ENCODE data around the gene JOSD1. TPM values are rescaled to one million over a fixed set of nuclear protein-coding genes. Genes with fewer than 3 reads are reported as not detected.
A peak's percentile ranks its signal among the peaks of the same experiment; 100 is the strongest.

The JOSD1 gene
- total RNA-seq, 1 donor from 2014 or later: 24.0 TPM

GRCh38 chr22:38698407-38699094 lies 2.2 kb downstream of the JOSD1 start:
- intact Hi-C loops (cut with DNase I): no loop called here
- DNase-seq (ENCODE audit: low spot score): no peak

- DNase-seq (ENCODE audit: low spot score): no peak
- intact Hi-C loops (cut with DNase I): no loop called here
Measured at GRCh38 chr22:38697425-38698089, 3.2 kb downstream of the JOSD1 start.

GRCh38 chr22:38696606-38697424 lies 3.9 kb downstream of the JOSD1 start:
- intact Hi-C loops (cut with DNase I): no loop called here
- no peak for DNase-seq (ENCODE audit: low spot score)

GRCh38 chr22:38694940-38695339 lies 5.8 kb downstream of the JOSD1 start:
- intact Hi-C loops (cut with DNase I): no loop called here

GRCh38 chr22:38694049-38694448 lies 6.7 kb downstream of the JOSD1 start:
- no peak for DNase-seq (ENCODE audit: low spot score)

More at GRCh38 chr22:38694940-38695339, 5.8 kb downstream of the JOSD1 start:
- no peak for DNase-seq (ENCODE audit: low spot score)

GRCh38 chr22:38689651-38690050 lies 11.1 kb downstream of the JOSD1 start:
- DNase-seq (ENCODE audit: low spot score): no peak
- intact Hi-C loops (cut with DNase I): no loop called here

More at GRCh38 chr22:38694049-38694448, 6.7 kb downstream of the JOSD1 start:
- intact Hi-C loops (cut with DNase I): no loop called here

- intact Hi-C loops (cut with DNase I): no loop called here
Measured at GRCh38 chr22:38685761-38686160, 15.0 kb downstream of the JOSD1 start.

GRCh38 chr22:38684895-38685294 lies 15.8 kb downstream of the JOSD1 start:
- intact Hi-C loops (cut with DNase I): no loop called here
- no peak for DNase-seq (ENCODE audit: low spot score)

More at GRCh38 chr22:38685761-38686160, 15.0 kb downstream of the JOSD1 start:
- no peak for DNase-seq (ENCODE audit: low spot score)

- intact Hi-C loops (cut with DNase I): no loop called here
- peak; percentile 97 for DNase-seq (ENCODE audit: low spot score)
Measured at GRCh38 chr22:38681582-38682335, 19.0 kb downstream of the JOSD1 start, which contains the start of gene TOMM22. Gene TOMM22 (plus strand): TSS chr22:38681957. CDS start chr22:38681979, 22 bp downstream.

- DNase-seq (ENCODE audit: low spot score): no peak
- intact Hi-C loops (cut with DNase I): no loop called here
Measured at GRCh38 chr22:38675833-38676232, 24.9 kb downstream of the JOSD1 start.

- intact Hi-C loops (cut with DNase I): no loop called here
- no peak for DNase-seq (ENCODE audit: low spot score)
Measured at GRCh38 chr22:38674888-38675287, 25.9 kb downstream of the JOSD1 start.

- no peak for DNase-seq (ENCODE audit: low spot score)
- intact Hi-C loops (cut with DNase I): no loop called here
Measured at GRCh38 chr22:38657045-38657909, 43.5 kb downstream of the JOSD1 start.

- intact Hi-C loops (cut with DNase I): no loop called here
- peak; percentile 94 for DNase-seq (ENCODE audit: low spot score)
Measured at GRCh38 chr22:38656256-38657044, 44.3 kb downstream of the JOSD1 start, which contains the start of the genes CBY1 and FAM227A. Gene CBY1 (plus strand): TSS chr22:38656638. CDS start chr22:38668055, 11,417 bp downstream. Gene FAM227A (minus strand): TSS chr22:38656392. CDS start chr22:38650168, 6,224 bp downstream.

GRCh38 chr22:38655519-38656255 lies 45.1 kb downstream of the JOSD1 start:
- intact Hi-C loops (cut with DNase I): no loop called here
- DNase-seq (ENCODE audit: low spot score): no peak

- intact Hi-C loops (cut with DNase I): no loop called here
- DNase-seq (ENCODE audit: low spot score): no peak
Measured at GRCh38 chr22:38653741-38654140, 47.0 kb downstream of the JOSD1 start.

GRCh38 chr22:38652859-38653258 lies 47.9 kb downstream of the JOSD1 start:
- no peak for DNase-seq (ENCODE audit: low spot score)
- intact Hi-C loops (cut with DNase I): no loop called here
